BE2C (cell line): Measurements from ENCODE around the gene PACSIN2. TPM values are rescaled to one million over a fixed set of nuclear protein-coding genes. Genes with fewer than 3 reads are reported as not detected.

Source experiments
- DNase-seq: peaks from one replicate; pipeline ENCODE4 v3.0.0-alpha.2; 2020
- H3K27me3 ChIP-seq: fragments of 250-450 bp; sonication (Bioruptor Pico); 2 replicates; pipeline ENCODE4 v1.5.1; 2020; ENCODE audit warnings: mild to moderate bottlenecking
- H3K36me3 ChIP-seq: fragments of 250-450 bp; sonication (Bioruptor Pico); 2 replicates; pipeline ENCODE4 v1.5.1; 2020; ENCODE audit warnings: mild to moderate bottlenecking
- H3K4me1 ChIP-seq: fragments of 250-450 bp; sonication (Bioruptor Pico); 2 replicates; pipeline ENCODE4 v1.5.1; 2020
- H3K4me3 ChIP-seq: 2 replicates; pipeline ENCODE4 v1.5.1; 2011; ENCODE audit warnings: low read depth, low read length
- H3K9me3 ChIP-seq: fragments of 250-450 bp; sonication (Bioruptor Pico); 2 replicates; pipeline ENCODE4 v1.5.1; 2020
- CTCF ChIP-seq: IDR thresholded peaks from 2 replicates; pipeline ENCODE4 v1.5.1; 2012; ENCODE audit warnings: mild to moderate bottlenecking, low read depth, low read length
- polyA plus RNA-seq: library from polyadenylated mRNA; unstranded; fragments of >200 nt; gene quantifications from one replicate; pipeline ENCODE4 v1.2.1, GENCODE V29; 2012; ENCODE audit warnings: low read depth, missing spikeins; ENCODE audit not compliant: insufficient read length, insufficient read depth

The PACSIN2 gene
- polyA plus RNA-seq = 45.9 TPM

- H3K4me1 ChIP-seq = peaks cover 4% of the 10 kb centered on the region; the same call in 1 of the 2 replicates
- peak within 1 kb of the TSS; percentile 80 for H3K4me3 ChIP-seq
- no peaks in the 10 kb centered on the region for H3K36me3 ChIP-seq
- peak; percentile 100 for DNase-seq
- H3K9me3 ChIP-seq = no peaks in the 10 kb centered on the region
- no peaks in the 10 kb centered on the region for H3K27me3 ChIP-seq
- TF ChIP-seq CTCF = no peak
These were observed at the start of gene PACSIN2 for GRCh38 chr22:43014869-43015676. PACSIN2 (minus strand) TSS chr22:43015149; CDS start chr22:42912080, 103,069 bp downstream.

GRCh38 chr22:43060183-43060582, 45.2 kb upstream of the PACSIN2 start:
- no peaks in the 10 kb centered on the region for H3K9me3 ChIP-seq
- H3K27me3 ChIP-seq = no peaks in the 10 kb centered on the region
- DNase-seq = peak; percentile 72
- no peak overlapping the region for H3K4me3 ChIP-seq
- peak; percentile 86 for TF ChIP-seq CTCF
- H3K36me3 ChIP-seq = no peaks in the 10 kb centered on the region
- H3K4me1 ChIP-seq = no peaks in the 10 kb centered on the region

GRCh38 chr22:43057641-43058040, 42.7 kb upstream of the PACSIN2 start:
- DNase-seq = no peak
- no peak for TF ChIP-seq CTCF

GRCh38 chr22:43053176-43053575, 38.2 kb upstream of the PACSIN2 start:
- H3K4me3 ChIP-seq = no peak overlapping the region
- H3K36me3 ChIP-seq = no peaks in the 10 kb centered on the region
- peak; percentile 50 for TF ChIP-seq CTCF
- DNase-seq = no peak
- H3K4me1 ChIP-seq = no peaks in the 10 kb centered on the region
- H3K27me3 ChIP-seq = no peaks in the 10 kb centered on the region
- H3K9me3 ChIP-seq = no peaks in the 10 kb centered on the region

More at GRCh38 chr22:43057641-43058040, 42.7 kb upstream of the PACSIN2 start:
- H3K27me3 ChIP-seq = no peaks in the 10 kb centered on the region
- H3K9me3 ChIP-seq = no peaks in the 10 kb centered on the region
- H3K4me3 ChIP-seq = no peak overlapping the region
- no peaks in the 10 kb centered on the region for H3K36me3 ChIP-seq
- no peaks in the 10 kb centered on the region for H3K4me1 ChIP-seq

GRCh38 chr22:43050995-43051394, 36.0 kb upstream of the PACSIN2 start:
- Histone ChIP-seq H3K36me3 (no peaks in the 10 kb centered on the region), H3K4me3 (no peak overlapping the region), H3K27me3 (no peaks in the 10 kb centered on the region), H3K9me3 (no peaks in the 10 kb centered on the region), H3K4me1 (no peaks in the 10 kb centered on the region)
- no peak for DNase-seq
- TF ChIP-seq CTCF = peak; percentile 14; the same call in 1 of the 2 replicates

GRCh38 chr22:43047605-43048004, 32.7 kb upstream of the PACSIN2 start:
- Histone ChIP-seq H3K27me3 (no peaks in the 10 kb centered on the region), H3K4me3 (no peak overlapping the region), H3K9me3 (no peaks in the 10 kb centered on the region), H3K4me1 (no peaks in the 10 kb centered on the region), H3K36me3 (no peaks in the 10 kb centered on the region)
- DNase-seq = no peak
- TF ChIP-seq CTCF = no peak
